Endothelial cell of umbilical vein (primary cell): ENCODE results near the gene SLMAP. TPM values are rescaled to one million over a fixed set of nuclear protein-coding genes. Genes with fewer than 3 reads are reported as not detected.

Experiments used
- BruUV-seq: library from RNA; stranded (reverse); fragments of 400-500 nt; replicated peaks from 2 replicates; lab custom pipeline; 2021; lab: Mats Ljungman, UMichigan
- CTCF ChIA-PET: fragments of 300-600, 350-600 bp; sonication (Branson Sonifier 250); formaldehyde crosslinking; loops from one replicate; lab custom pipeline; 2021; ENCODE audit warnings: antibody characterized with exemption, inconsistent platforms; lab: Charles Lee
- POLR2A ChIA-PET: fragments of 300-600, 350-600 bp; sonication (Branson Sonifier 250); formaldehyde crosslinking; loops from one replicate; lab custom pipeline; 2021; ENCODE audit warnings: antibody characterized with exemption, inconsistent platforms; lab: Charles Lee
- DNase-seq: peaks from one replicate; pipeline ENCODE4 v3.0.0-alpha.2; 2011; ENCODE audit warnings: low read depth, low spot score
- FAIRE-seq: peaks from 2 replicates; lab custom pipeline; 2011; peaks lifted over from hg19 to GRCh38; lab: Jason Lieb, UNC
- H2AFZ ChIP-seq: 2 replicates; pipeline ENCODE4 v1.6.0; 2012; ENCODE audit warnings: low read depth, low read length, control low read depth, inconsistent platforms
- H3K27ac ChIP-seq: 2 replicates; pipeline ENCODE4 v1.5.1; 2011; ENCODE audit warnings: low read depth, mild to moderate bottlenecking, control low read depth, low read length, moderate library complexity; ENCODE audit not compliant: insufficient read depth
- H3K27me3 ChIP-seq, 2 experiments: 2 replicates each; pipeline versions ENCODE4 v1.6.0 to v1.6.1; 2011; ENCODE audit warnings: low read length in 2 of 2, mixed read lengths in 1 of 2; ENCODE audit not compliant: control insufficient read depth in 2 of 2, insufficient read depth in 2 of 2
- H3K36me3 ChIP-seq, 2 experiments: 2 replicates in 1 of 2; 3 replicates in 1 of 2; pipeline ENCODE4 v1.5.1; 2011; ENCODE audit warnings: low read length in 2 of 2, mild to moderate bottlenecking in 1 of 2, moderate library complexity in 1 of 2; ENCODE audit not compliant: control insufficient read depth in 2 of 2, insufficient read depth in 2 of 2; ENCODE audit errors: extremely low read depth in 1 of 2
- H3K4me1 ChIP-seq: 3 replicates; pipeline ENCODE4 v1.5.1; 2011; ENCODE audit warnings: mild to moderate bottlenecking, low read length; ENCODE audit not compliant: control insufficient read depth, insufficient read depth; ENCODE audit errors: extremely low read depth
- H3K4me2 ChIP-seq: 2 replicates; pipeline ENCODE4 v1.6.1; 2011; ENCODE audit warnings: low read length, control low read depth, mixed read lengths; ENCODE audit not compliant: insufficient read depth
- H3K4me3 ChIP-seq, 3 experiments: fragments of 200-600 bp in 1 of 3; sonication (generic), shearing (Covaris generic) in 1 of 3; replicated peaks in 1 of 3; 2 replicates each; pipeline ENCODE4 v1.5.1; 2011 to 2016; ENCODE audit warnings: control low read depth in 3 of 3, low read length in 3 of 3, mild to moderate bottlenecking in 2 of 3, inconsistent platforms in 1 of 3, low read depth in 1 of 3, moderate library complexity in 1 of 3; ENCODE audit not compliant: insufficient read depth in 1 of 3
- H3K79me2 ChIP-seq: 2 replicates; pipeline ENCODE4 v1.6.0; 2012; ENCODE audit warnings: low read length, inconsistent platforms; ENCODE audit not compliant: control insufficient read depth, insufficient read depth
- H3K9ac ChIP-seq: replicated peaks from 2 replicates; pipeline ENCODE3; 2011; ENCODE audit warnings: low read length, control low read depth; ENCODE audit not compliant: insufficient read depth; ENCODE audit errors: extremely low read depth
- H3K9me1 ChIP-seq: replicated peaks from 3 replicates; pipeline ENCODE4 v1.6.0; 2011; ENCODE audit warnings: mild to moderate bottlenecking, low read length; ENCODE audit not compliant: control insufficient read depth, insufficient read depth; ENCODE audit errors: extremely low read depth
- H3K9me3 ChIP-seq: replicated peaks from 2 replicates; pipeline ENCODE4 v1.5.1; 2012; ENCODE audit warnings: low read length, inconsistent platforms; ENCODE audit not compliant: control insufficient read depth, insufficient read depth
- H4K20me1 ChIP-seq: replicated peaks from 2 replicates; pipeline ENCODE3; 2011; ENCODE audit warnings: mild to moderate bottlenecking, low read length; ENCODE audit not compliant: control insufficient read depth, insufficient read depth; ENCODE audit errors: extremely low read depth
- EZH2 ChIP-seq: IDR thresholded peaks from 2 replicates; pipeline ENCODE4 v1.6.1; 2012; ENCODE audit warnings: borderline replicate concordance, low read depth, mild to moderate bottlenecking, moderate library complexity, low read length, inconsistent platforms; ENCODE audit not compliant: severe bottlenecking
- FOS ChIP-seq: IDR thresholded peaks from 2 replicates; pipeline ENCODE4 v1.6.1; 2011; ENCODE audit warnings: mild to moderate bottlenecking, low read length, moderate library complexity, borderline replicate concordance; ENCODE audit not compliant: insufficient read depth
- GATA2 ChIP-seq: IDR thresholded peaks from 2 replicates; pipeline ENCODE4 v1.7.0; 2011; ENCODE audit warnings: low read depth, mild to moderate bottlenecking, moderate library complexity, mixed read lengths, low read length; ENCODE audit not compliant: insufficient read length, insufficient read depth
- JUN ChIP-seq: IDR thresholded peaks from 2 replicates; pipeline ENCODE4 v1.6.1; 2011; ENCODE audit warnings: borderline replicate concordance, low read depth; ENCODE audit not compliant: insufficient read length, insufficient read depth
- MAX ChIP-seq: IDR thresholded peaks from 2 replicates; pipeline ENCODE4 v1.6.1; 2011; ENCODE audit not compliant: insufficient read depth, insufficient read length
- MYC ChIP-seq: IDR thresholded peaks from one replicate; pipeline ENCODE4 v1.6.1; 2011; ENCODE audit warnings: mild to moderate bottlenecking, low read depth, low read length
- POLR2A ChIP-seq: IDR thresholded peaks from 2 replicates; pipeline ENCODE4 v1.6.1; 2012; ENCODE audit warnings: low read depth, mild to moderate bottlenecking, control low read depth, low read length
- dilution Hi-C: fragments of 300-500 bp; cut with MboI; formaldehyde crosslinking; loops from one replicate; pipeline ENCODE4 v1.15.0; 2019; ENCODE audit warnings: low sequenced_read_pairs; ENCODE audit not compliant: extremely low pct_ligation_motif_present
- intact Hi-C: fragments of 100-400 bp; cut with micrococcal nuclease; formaldehyde crosslinking; loops from one replicate; pipeline ENCODE4 v1.10.0; 2022
- polyA plus RNA-seq, 4 experiments: library from polyadenylated mRNA; depleted of rRNA in 3 of 4; stranded (reverse) in 3 of 4; unstranded in 1 of 4; fragments of >200 nt; gene quantifications; 2 replicates each; pipeline versions ENCODE4 v1.2.1 to v1.2.3, GENCODE V29; 2011 to 2012; ENCODE audit warnings: missing spikeins in 1 of 4
- total RNA-seq: library from RNA; stranded (reverse); gene quantifications from 2 replicates; pipeline ENCODE4 v1.2.3, GENCODE V29; 2021
- TF ChIP-seq, protein P1 (sequence below), 2 donors: IDR thresholded peaks; 1 replicate in 1 of 2; 2 replicates in 1 of 2; pipeline ENCODE4 v1.5.1; 2011; ENCODE audit warnings: low read length in 2 of 2, mild to moderate bottlenecking in 2 of 2, moderate library complexity in 2 of 2, control low read depth in 1 of 2, inconsistent platforms in 1 of 2, low read depth in 1 of 2; ENCODE audit not compliant: insufficient read depth in 1 of 2; ENCODE audit errors: extremely low read depth in 1 of 2

SLMAP gene
- total and polyA plus RNA-seq, 2 donors (not counting 3 experiments of a cell fraction or from before 2014, with no cell fraction given), result 9.8 to 54.7 TPM

- H2AFZ ChIP-seq, result no peak overlapping the region
- H4K20me1 ChIP-seq, result no peaks in the 10 kb centered on the region
- no peak overlapping the region for H3K9ac ChIP-seq
- no TSS peak for BruUV-seq
- ChIA-PET POLR2A (no interaction called here), CTCF (interaction anchor here (0.9 to 1.3 kb wide), 2 partner anchors 9 to 22 kb away, joined by 3 read pairs; no protein-coding TSS in a partner anchor)
- TF ChIP-seq EZH2, result no peak
- TF ChIP-seq POLR2A, result no peak
- no peak for TF ChIP-seq JUN
- no peak for TF ChIP-seq FOS
- TF ChIP-seq MYC, result no peak
- no peak for TF ChIP-seq GATA2
- no peak for TF ChIP-seq MAX
- TF ChIP-seq, protein P1, sequence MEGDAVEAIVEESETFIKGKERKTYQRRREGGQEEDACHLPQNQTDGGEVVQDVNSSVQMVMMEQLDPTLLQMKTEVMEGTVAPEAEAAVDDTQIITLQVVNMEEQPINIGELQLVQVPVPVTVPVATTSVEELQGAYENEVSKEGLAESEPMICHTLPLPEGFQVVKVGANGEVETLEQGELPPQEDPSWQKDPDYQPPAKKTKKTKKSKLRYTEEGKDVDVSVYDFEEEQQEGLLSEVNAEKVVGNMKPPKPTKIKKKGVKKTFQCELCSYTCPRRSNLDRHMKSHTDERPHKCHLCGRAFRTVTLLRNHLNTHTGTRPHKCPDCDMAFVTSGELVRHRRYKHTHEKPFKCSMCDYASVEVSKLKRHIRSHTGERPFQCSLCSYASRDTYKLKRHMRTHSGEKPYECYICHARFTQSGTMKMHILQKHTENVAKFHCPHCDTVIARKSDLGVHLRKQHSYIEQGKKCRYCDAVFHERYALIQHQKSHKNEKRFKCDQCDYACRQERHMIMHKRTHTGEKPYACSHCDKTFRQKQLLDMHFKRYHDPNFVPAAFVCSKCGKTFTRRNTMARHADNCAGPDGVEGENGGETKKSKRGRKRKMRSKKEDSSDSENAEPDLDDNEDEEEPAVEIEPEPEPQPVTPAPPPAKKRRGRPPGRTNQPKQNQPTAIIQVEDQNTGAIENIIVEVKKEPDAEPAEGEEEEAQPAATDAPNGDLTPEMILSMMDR (IDR thresholded peaks at IDR 0.05; ENCODE audit: extremely low read depth in 1 of 2, insufficient read depth in 1 of 2, low read depth in 1 of 2, low read length in 2 of 2), result no peak
- H3K4me2 ChIP-seq, result no peak overlapping the region
- no peaks in the 10 kb centered on the region for H3K27me3 ChIP-seq
- no peaks in the 10 kb centered on the region for H3K36me3 ChIP-seq
- dilution Hi-C loops, result no loop called here
- H3K4me3 ChIP-seq, result no peak overlapping the region
- no peaks in the 10 kb centered on the region for H3K79me2 ChIP-seq
- no peaks in the 10 kb centered on the region for H3K9me1 ChIP-seq
- FAIRE-seq, result no peak
- intact Hi-C loops, result no loop called here
- no peak overlapping the region for H3K27ac ChIP-seq
- H3K4me1 ChIP-seq, result no peaks in the 10 kb centered on the region
- DNase-seq, result no peak
- H3K9me3 ChIP-seq, result no peaks in the 10 kb centered on the region
Measured at GRCh38 chr3:57730682-57731081, 25.4 kb upstream of the SLMAP start.
